GM23338 (cell line): ENCODE measurements around the gene CDC42BPA. TPM values are rescaled to one million over a fixed set of nuclear protein-coding genes. Genes with fewer than 3 reads are reported as not detected.

ENCODE experiments used
- ATAC-seq: fragments of 200-7000 bp; cut with Tn5 transposase; 3 replicates; pipeline ENCODE4 v1.9.1; 2020
- DNase-seq: peaks from one replicate; pipeline ENCODE4 v3.0.0-alpha.2; 2015; ENCODE audit warnings: low spot score
- H2AFZ ChIP-seq: fragments of 200-600 bp; sonication (generic); 2 replicates; pipeline ENCODE4 v1.8.0; 2016; ENCODE audit warnings: antibody characterized with exemption, mild to moderate bottlenecking, moderate library complexity
- H3F3A ChIP-seq: fragments of 200-600 bp; sonication (generic); replicated peaks from 2 replicates; pipeline ENCODE4 v1.8.0; 2017; ENCODE audit warnings: antibody characterized with exemption, mixed run types, low read depth
- H3K27ac ChIP-seq: fragments of 200-600 bp; sonication (generic); 2 replicates; pipeline ENCODE4 v1.6.1; 2016; ENCODE audit warnings: low read depth
- H3K27me3 ChIP-seq: fragments of 200-600 bp; sonication (generic); 2 replicates; pipeline ENCODE4 v1.8.0; 2016; ENCODE audit warnings: mild to moderate bottlenecking, mixed run types, moderate library complexity; ENCODE audit not compliant: insufficient read depth
- H3K36me3 ChIP-seq: fragments of 200-600 bp; sonication (generic); 2 replicates; pipeline ENCODE4 v1.8.0; 2016; ENCODE audit warnings: mild to moderate bottlenecking; ENCODE audit not compliant: insufficient read depth
- H3K4me1 ChIP-seq: fragments of 200-600 bp; sonication (generic); 2 replicates; pipeline ENCODE4 v1.8.0; 2016; ENCODE audit warnings: mild to moderate bottlenecking, moderate library complexity; ENCODE audit not compliant: insufficient read depth
- H3K4me2 ChIP-seq: fragments of 200-600 bp; sonication (generic); 2 replicates; pipeline ENCODE4 v1.7.1; 2017; ENCODE audit warnings: mixed run types
- H3K4me3 ChIP-seq: fragments of 200-600 bp; sonication (generic); 2 replicates; pipeline ENCODE4 v1.6.1; 2016; ENCODE audit warnings: mixed run types
- H3K79me2 ChIP-seq: fragments of 200-600 bp; sonication (generic); replicated peaks from 2 replicates; pipeline ENCODE4 v1.8.0; 2017; ENCODE audit warnings: mild to moderate bottlenecking; ENCODE audit not compliant: insufficient read depth
- H3K9me2 ChIP-seq: fragments of 200-600 bp; sonication (generic); 2 replicates; pipeline ENCODE4 v1.8.0; 2017; ENCODE audit not compliant: insufficient read depth
- H4K20me1 ChIP-seq: fragments of 200-600 bp; sonication (generic); replicated peaks from 2 replicates; pipeline ENCODE4 v1.8.0; 2017; ENCODE audit warnings: mild to moderate bottlenecking; ENCODE audit not compliant: insufficient read depth
- H3K27ac Mint-ChIP-seq: 2 replicates; pipeline ENCODE4 v1.8.0; 2020; ENCODE audit warnings: inconsistent platforms, mild to moderate bottlenecking, moderate library complexity, mixed read lengths
- H3K27me3 Mint-ChIP-seq: 3 replicates; pipeline ENCODE4 v1.8.0; 2022; ENCODE audit warnings: low read depth, mild to moderate bottlenecking, moderate library complexity, mixed read lengths, inconsistent platforms; ENCODE audit not compliant: insufficient read depth, poor library complexity
- H3K36me3 Mint-ChIP-seq: 3 replicates; pipeline ENCODE4 v1.8.0; 2021; ENCODE audit warnings: low read depth, mild to moderate bottlenecking, inconsistent platforms, moderate library complexity, mixed read lengths
- H3K4me1 Mint-ChIP-seq: 3 replicates; pipeline ENCODE4 v1.8.0; 2020; ENCODE audit warnings: mild to moderate bottlenecking, inconsistent platforms, mixed read lengths
- H3K4me3 Mint-ChIP-seq: 3 replicates; pipeline ENCODE4 v1.8.0; 2021; ENCODE audit warnings: moderate library complexity, mild to moderate bottlenecking, inconsistent platforms, mixed read lengths
- H3K9me3 Mint-ChIP-seq: 3 replicates; pipeline ENCODE4 v1.8.0; 2020; ENCODE audit warnings: moderate library complexity, mild to moderate bottlenecking, inconsistent platforms, mixed read lengths
- EZH2 ChIP-seq: fragments of 200-600 bp; sonication (generic); IDR thresholded peaks from one replicate; pipeline ENCODE4 v1.8.0; 2017; ENCODE audit warnings: antibody characterized with exemption, mild to moderate bottlenecking, low read depth; ENCODE audit not compliant: unreplicated experiment
- EZH2phosphoT487 ChIP-seq: fragments of 200-600 bp; sonication (generic); IDR thresholded peaks from one replicate; pipeline ENCODE4 v1.8.1; 2018; ENCODE audit warnings: antibody characterized with exemption; ENCODE audit not compliant: unreplicated experiment
- JUNB ChIP-seq: IDR thresholded peaks from one replicate; pipeline ENCODE4 v1.6.1; 2016; ENCODE audit warnings: antibody characterized with exemption; ENCODE audit not compliant: unreplicated experiment
- NANOG ChIP-seq: IDR thresholded peaks from 2 replicates; pipeline ENCODE4 v1.6.1; 2016; ENCODE audit warnings: antibody characterized with exemption, borderline replicate concordance
- POLR2AphosphoS5 ChIP-seq: IDR thresholded peaks from 2 replicates; pipeline ENCODE4 v1.6.1; 2016; ENCODE audit warnings: antibody characterized with exemption, low read depth
- STAT1 ChIP-seq: IDR thresholded peaks from one replicate; pipeline ENCODE4 v1.6.1; 2016; ENCODE audit warnings: antibody characterized with exemption; ENCODE audit not compliant: unreplicated experiment
- ZNF114 ChIP-seq: fragments of 250-450 bp; sonication (Bioruptor Pico); IDR thresholded peaks from 2 replicates; pipeline ENCODE4 v1.5.0; 2020; ENCODE audit warnings: mild to moderate bottlenecking, moderate library complexity
- ZNF331 ChIP-seq: fragments of 250-450 bp; sonication (Bioruptor Pico); IDR thresholded peaks from 2 replicates; pipeline ENCODE4 v1.5.0; 2020; ENCODE audit warnings: low read depth, mild to moderate bottlenecking, moderate library complexity
- polyA plus RNA-seq: library from polyadenylated mRNA; unstranded; fragments of >200 nt; fragmentation: Nextera tagmentation; extraction: Ambion mirVana; gene quantifications from 2 replicates; pipeline ENCODE4 v1.2.1, GENCODE V29; 2016
- total RNA-seq: library from RNA; depleted of rRNA; stranded (reverse); fragments of >200 nt; shearing (Covaris generic); gene quantifications from 2 replicates; pipeline ENCODE4 v1.2.3, GENCODE V29; 2014
- TF ChIP-seq, protein P1 (sequence below): IDR thresholded peaks from one replicate; pipeline ENCODE4 v1.6.1; 2018; ENCODE audit warnings: antibody characterized with exemption; ENCODE audit not compliant: unreplicated experiment
- TF ChIP-seq, protein P2 (sequence below): IDR thresholded peaks from 2 replicates; pipeline ENCODE4 v1.6.1; 2016; ENCODE audit warnings: antibody characterized with exemption
- TF ChIP-seq, protein P3 (sequence below), 2 experiments: fragments of 200-600 bp in 1 of 2; sonication (generic) in 1 of 2; conservative IDR thresholded peaks; 2 replicates each; pipeline versions ENCODE4 v1.5.1 to v1.6.1; 2016 to 2017; ENCODE audit warnings: antibody characterized with exemption in 2 of 2, low read depth in 2 of 2, mild to moderate bottlenecking in 2 of 2, moderate library complexity in 1 of 2

Gene CDC42BPA
- total and polyA plus RNA-seq, 2 experiments from 2014 or later: 17.7 to 40.1 TPM

DNA sequence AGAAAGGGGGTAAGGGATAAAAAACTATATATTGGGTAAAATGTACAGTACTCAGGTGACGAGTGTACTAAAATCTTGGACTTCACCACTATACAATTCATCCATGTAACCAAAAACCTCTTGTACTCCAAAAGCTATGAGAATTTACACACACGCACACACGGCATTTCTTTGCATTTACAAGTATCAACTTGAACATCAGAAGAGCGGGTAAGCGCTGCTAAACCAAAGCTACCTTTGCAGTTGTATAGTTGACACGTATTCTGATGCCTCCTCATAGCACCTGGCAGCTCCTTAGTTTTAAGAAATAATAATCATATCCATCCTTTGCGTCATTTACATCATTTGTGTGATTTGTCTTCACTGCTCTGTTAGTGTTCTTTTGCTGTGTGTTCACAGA, 17.6 kb downstream of the CDC42BPA start (continued):
- TF ChIP-seq, protein P1, sequence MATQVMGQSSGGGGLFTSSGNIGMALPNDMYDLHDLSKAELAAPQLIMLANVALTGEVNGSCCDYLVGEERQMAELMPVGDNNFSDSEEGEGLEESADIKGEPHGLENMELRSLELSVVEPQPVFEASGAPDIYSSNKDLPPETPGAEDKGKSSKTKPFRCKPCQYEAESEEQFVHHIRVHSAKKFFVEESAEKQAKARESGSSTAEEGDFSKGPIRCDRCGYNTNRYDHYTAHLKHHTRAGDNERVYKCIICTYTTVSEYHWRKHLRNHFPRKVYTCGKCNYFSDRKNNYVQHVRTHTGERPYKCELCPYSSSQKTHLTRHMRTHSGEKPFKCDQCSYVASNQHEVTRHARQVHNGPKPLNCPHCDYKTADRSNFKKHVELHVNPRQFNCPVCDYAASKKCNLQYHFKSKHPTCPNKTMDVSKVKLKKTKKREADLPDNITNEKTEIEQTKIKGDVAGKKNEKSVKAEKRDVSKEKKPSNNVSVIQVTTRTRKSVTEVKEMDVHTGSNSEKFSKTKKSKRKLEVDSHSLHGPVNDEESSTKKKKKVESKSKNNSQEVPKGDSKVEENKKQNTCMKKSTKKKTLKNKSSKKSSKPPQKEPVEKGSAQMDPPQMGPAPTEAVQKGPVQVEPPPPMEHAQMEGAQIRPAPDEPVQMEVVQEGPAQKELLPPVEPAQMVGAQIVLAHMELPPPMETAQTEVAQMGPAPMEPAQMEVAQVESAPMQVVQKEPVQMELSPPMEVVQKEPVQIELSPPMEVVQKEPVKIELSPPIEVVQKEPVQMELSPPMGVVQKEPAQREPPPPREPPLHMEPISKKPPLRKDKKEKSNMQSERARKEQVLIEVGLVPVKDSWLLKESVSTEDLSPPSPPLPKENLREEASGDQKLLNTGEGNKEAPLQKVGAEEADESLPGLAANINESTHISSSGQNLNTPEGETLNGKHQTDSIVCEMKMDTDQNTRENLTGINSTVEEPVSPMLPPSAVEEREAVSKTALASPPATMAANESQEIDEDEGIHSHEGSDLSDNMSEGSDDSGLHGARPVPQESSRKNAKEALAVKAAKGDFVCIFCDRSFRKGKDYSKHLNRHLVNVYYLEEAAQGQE: no peak
- TF ChIP-seq ZNF114 (no peak), POLR2AphosphoS5 (no peak), ZNF331 (CRISPR knock-in tag) (no peak), EZH2phosphoT487 (no peak), EZH2 (no peak), STAT1 (no peak), JUNB (no peak), NANOG (no peak)
- TF ChIP-seq, protein P2, sequence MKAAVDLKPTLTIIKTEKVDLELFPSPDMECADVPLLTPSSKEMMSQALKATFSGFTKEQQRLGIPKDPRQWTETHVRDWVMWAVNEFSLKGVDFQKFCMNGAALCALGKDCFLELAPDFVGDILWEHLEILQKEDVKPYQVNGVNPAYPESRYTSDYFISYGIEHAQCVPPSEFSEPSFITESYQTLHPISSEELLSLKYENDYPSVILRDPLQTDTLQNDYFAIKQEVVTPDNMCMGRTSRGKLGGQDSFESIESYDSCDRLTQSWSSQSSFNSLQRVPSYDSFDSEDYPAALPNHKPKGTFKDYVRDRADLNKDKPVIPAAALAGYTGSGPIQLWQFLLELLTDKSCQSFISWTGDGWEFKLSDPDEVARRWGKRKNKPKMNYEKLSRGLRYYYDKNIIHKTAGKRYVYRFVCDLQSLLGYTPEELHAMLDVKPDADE: no peak
- TF ChIP-seq, protein P3, sequence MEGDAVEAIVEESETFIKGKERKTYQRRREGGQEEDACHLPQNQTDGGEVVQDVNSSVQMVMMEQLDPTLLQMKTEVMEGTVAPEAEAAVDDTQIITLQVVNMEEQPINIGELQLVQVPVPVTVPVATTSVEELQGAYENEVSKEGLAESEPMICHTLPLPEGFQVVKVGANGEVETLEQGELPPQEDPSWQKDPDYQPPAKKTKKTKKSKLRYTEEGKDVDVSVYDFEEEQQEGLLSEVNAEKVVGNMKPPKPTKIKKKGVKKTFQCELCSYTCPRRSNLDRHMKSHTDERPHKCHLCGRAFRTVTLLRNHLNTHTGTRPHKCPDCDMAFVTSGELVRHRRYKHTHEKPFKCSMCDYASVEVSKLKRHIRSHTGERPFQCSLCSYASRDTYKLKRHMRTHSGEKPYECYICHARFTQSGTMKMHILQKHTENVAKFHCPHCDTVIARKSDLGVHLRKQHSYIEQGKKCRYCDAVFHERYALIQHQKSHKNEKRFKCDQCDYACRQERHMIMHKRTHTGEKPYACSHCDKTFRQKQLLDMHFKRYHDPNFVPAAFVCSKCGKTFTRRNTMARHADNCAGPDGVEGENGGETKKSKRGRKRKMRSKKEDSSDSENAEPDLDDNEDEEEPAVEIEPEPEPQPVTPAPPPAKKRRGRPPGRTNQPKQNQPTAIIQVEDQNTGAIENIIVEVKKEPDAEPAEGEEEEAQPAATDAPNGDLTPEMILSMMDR (conservative IDR thresholded peaks at IDR 0.05; ENCODE audit: low read depth in 2 of 2): no peak

DNA sequence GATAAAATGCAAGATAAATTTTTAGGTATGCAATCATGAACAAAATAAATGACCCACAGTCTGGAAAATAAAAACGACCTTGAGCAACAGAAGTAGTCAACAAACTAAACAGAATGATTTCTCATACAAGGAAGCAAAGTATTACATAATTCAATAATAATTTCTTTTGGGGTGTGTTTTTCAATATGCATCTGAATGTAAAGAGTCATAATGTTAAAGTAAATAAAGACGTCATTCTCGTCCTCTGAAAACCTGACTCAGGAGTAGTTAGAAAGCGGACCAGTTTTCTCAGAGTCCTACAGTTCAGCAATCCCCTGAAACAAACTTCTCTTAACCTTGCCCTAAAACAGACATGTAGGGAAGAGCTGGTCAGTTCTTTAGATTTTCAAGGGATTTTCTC, 18.6 kb downstream of the CDC42BPA start:
- H3K27me3 ChIP-seq: no peaks in the 10 kb centered on the region
- Mint-ChIP-seq H3K4me3 (no peak overlapping the region), H3K27ac (0 out of 2 replicates have a peak overlapping the region, but pooled peaks have one; percentile 27), H3K27me3 (no peaks in the 10 kb centered on the region), H3K4me1 (peaks cover 23% of the 10 kb centered on the region), H3K9me3 (no peaks in the 10 kb centered on the region; the same call in 2 of the 3 replicates), H3K36me3 (peaks cover 3% of the 10 kb centered on the region; the same call in 2 of the 3 replicates)
- DNase-seq (no peak), ATAC-seq (no peak)
- no peaks in the 10 kb centered on the region for H3F3A ChIP-seq
- peaks cover 97% of the 10 kb centered on the region for H3K79me2 ChIP-seq
- H3K4me2 ChIP-seq: no peak overlapping the region
- H3K4me3 ChIP-seq: no peak overlapping the region
- TF ChIP-seq JUNB: no peak
- TF ChIP-seq, protein P1: no peak
- no peak for TF ChIP-seq EZH2phosphoT487
- H3K4me1 ChIP-seq: peaks cover 16% of the 10 kb centered on the region
- H3K27ac ChIP-seq: no peak overlapping the region
- H3K9me2 ChIP-seq: no peaks in the 10 kb centered on the region
- H2AFZ ChIP-seq: no peak overlapping the region
- H4K20me1 ChIP-seq: peaks cover 3% of the 10 kb centered on the region; the same call in 1 of the 2 replicates
- no peaks in the 10 kb centered on the region for H3K36me3 ChIP-seq
